Duodenal mucosa (tissue), 2 donors: Measurements from ENCODE around the gene SEL1L3.
"Not testable (repeated sequence)": the region's sequence is repeated elsewhere in the genome, so short reads cannot be mapped to it uniquely, and the experiment has no call there.

Experiments used
- H3K27ac ChIP-seq: one replicate; pipeline ENCODE4 v1.7.0; 2013; ENCODE audit warnings: low read depth, low read length
- H3K27me3 ChIP-seq, 2 donors: one replicate each; pipeline ENCODE4 v1.7.0; 2013; ENCODE audit warnings: low read length in 2 of 2, control low read depth in 1 of 2; ENCODE audit not compliant: insufficient read depth in 2 of 2, control insufficient read depth in 1 of 2
- H3K36me3 ChIP-seq, 2 donors: one replicate each; pipeline ENCODE4 v1.7.0; 2013; ENCODE audit warnings: low read length in 2 of 2, control low read depth in 1 of 2; ENCODE audit not compliant: insufficient read depth in 2 of 2, control insufficient read depth in 1 of 2
- H3K4me1 ChIP-seq, 2 donors: one replicate each; pipeline ENCODE4 v1.7.0; 2013; ENCODE audit warnings: low read length in 2 of 2, control low read depth in 1 of 2; ENCODE audit not compliant: insufficient read depth in 2 of 2, control insufficient read depth in 1 of 2
- H3K4me3 ChIP-seq, 2 donors: one replicate each; pipeline ENCODE4 v1.7.0; 2013; ENCODE audit warnings: low read length in 2 of 2, low read depth in 1 of 2
- H3K9ac ChIP-seq, 2 donors: one replicate each; pipeline ENCODE4 v1.7.0; 2013; ENCODE audit warnings: low read length in 2 of 2, low read depth in 1 of 2
- H3K9me3 ChIP-seq, 2 donors: one replicate each; pipeline ENCODE4 v1.7.0; 2013; ENCODE audit warnings: low read length in 2 of 2, control low read depth in 1 of 2; ENCODE audit not compliant: control insufficient read depth in 1 of 2

SEL1L3 gene

GRCh38 chr4:25866401-25866800, 3.6 kb upstream of the SEL1L3 start:
- H3K9me3 ChIP-seq, H3K9ac ChIP-seq, H3K27me3 ChIP-seq, H3K27ac ChIP-seq, H3K36me3 ChIP-seq, H3K4me3 ChIP-seq: not testable (repeated sequence)
- H3K4me1 ChIP-seq: peaks cover 22 to 25% of the 10 kb centered on the region in 2 donors

GRCh38 chr4:25865586-25865985, 2.8 kb upstream of the SEL1L3 start:
- Histone ChIP-seq H3K27me3 (no peaks in the 10 kb centered on the region), H3K4me1 (peaks cover 30 to 33% of the 10 kb centered on the region in 2 donors), H3K9ac (no peak overlapping the region), H3K4me3 (no peak overlapping the region), H3K27ac (no peak overlapping the region), H3K36me3 (no peaks in the 10 kb centered on the region), H3K9me3 (no peaks in the 10 kb centered on the region)

GRCh38 chr4:25863831-25864418, 1.1 kb upstream of the SEL1L3 start:
- peak overlapping the region; percentile 64 to 79 for H3K9ac ChIP-seq
- H3K9me3 ChIP-seq: no peaks in the 10 kb centered on the region
- no peaks in the 10 kb centered on the region for H3K27me3 ChIP-seq
- H3K4me1 ChIP-seq: peaks cover 45 to 49% of the 10 kb centered on the region in 2 donors
- peak overlapping the region; percentile 61 to 69 for H3K4me3 ChIP-seq
- no peaks in the 10 kb centered on the region for H3K36me3 ChIP-seq
- H3K27ac ChIP-seq: peak overlapping the region; percentile 85

GRCh38 chr4:25863347-25863784, 578 bp upstream of the SEL1L3 start:
- no peaks in the 10 kb centered on the region for H3K36me3 ChIP-seq
- peak overlapping the region; percentile 61 to 69 for H3K4me3 ChIP-seq
- H3K4me1 ChIP-seq: peaks cover 45 to 52% of the 10 kb centered on the region in 2 donors
- H3K9me3 ChIP-seq: no peaks in the 10 kb centered on the region
- peak overlapping the region; percentile 64 to 79 for H3K9ac ChIP-seq
- no peaks in the 10 kb centered on the region for H3K27me3 ChIP-seq
- H3K27ac ChIP-seq: peak overlapping the region; percentile 85

- Histone ChIP-seq H3K27me3 (no peaks in the 10 kb centered on the region), H3K9ac (peak overlapping the region; percentile 86 to 88), H3K27ac (peak overlapping the region; percentile 79), H3K4me3 (peak overlapping the region; percentile 78 to 84), H3K4me1 (peaks cover 58 to 62% of the 10 kb centered on the region in 2 donors), H3K36me3 (no peaks in the 10 kb centered on the region), H3K9me3 (no peaks in the 10 kb centered on the region)
Measured at GRCh38 chr4:25861951-25862410, 807 bp downstream of the SEL1L3 start.

GRCh38 chr4:25861280-25861950, 1.4 kb downstream of the SEL1L3 start:
- Histone ChIP-seq H3K27me3 (no peaks in the 10 kb centered on the region), H3K9me3 (no peaks in the 10 kb centered on the region), H3K9ac (peak overlapping the region; percentile 86 to 88), H3K4me1 (peaks cover 62 to 64% of the 10 kb centered on the region in 2 donors), H3K4me3 (peak overlapping the region; percentile 78 to 84), H3K27ac (peak overlapping the region; percentile 79), H3K36me3 (no peaks in the 10 kb centered on the region)

- Histone ChIP-seq H3K4me1 (peaks cover 68 to 71% of the 10 kb centered on the region in 2 donors), H3K9me3 (no peaks in the 10 kb centered on the region), H3K27ac (no peak overlapping the region), H3K27me3 (no peaks in the 10 kb centered on the region), H3K36me3 (no peaks in the 10 kb centered on the region), H3K9ac (peak overlapping the region; percentile 36 to 88), H3K4me3 (peak overlapping the region; percentile 78 to 84)
Measured at GRCh38 chr4:25860586-25861279, 2.1 kb downstream of the SEL1L3 start.

- H3K9ac ChIP-seq: peak overlapping the region; percentile 39 to 88
- H3K36me3 ChIP-seq: no peaks in the 10 kb centered on the region
- peaks cover 70 to 74% of the 10 kb centered on the region in 2 donors for H3K4me1 ChIP-seq
- H3K27me3 ChIP-seq: no peaks in the 10 kb centered on the region
- peak overlapping the region; percentile 19 to 84 for H3K4me3 ChIP-seq
- peak overlapping the region; percentile 8 for H3K27ac ChIP-seq
- H3K9me3 ChIP-seq: no peaks in the 10 kb centered on the region
Measured at GRCh38 chr4:25859429-25860148, 3.2 kb downstream of the SEL1L3 start.

GRCh38 chr4:25857851-25858400, 4.9 kb downstream of the SEL1L3 start:
- Histone ChIP-seq H3K27me3 (no peaks in the 10 kb centered on the region), H3K27ac (no peak overlapping the region), H3K9ac (no peak overlapping the region), H3K4me3 (peak overlapping the region in 1 of 2 donors; percentile 3), H3K9me3 (no peaks in the 10 kb centered on the region), H3K4me1 (peaks cover 62 to 76% of the 10 kb centered on the region in 2 donors), H3K36me3 (no peaks in the 10 kb centered on the region)
